ENCODE measurements around the gene BIRC2.

The BIRC2 gene

DNA sequence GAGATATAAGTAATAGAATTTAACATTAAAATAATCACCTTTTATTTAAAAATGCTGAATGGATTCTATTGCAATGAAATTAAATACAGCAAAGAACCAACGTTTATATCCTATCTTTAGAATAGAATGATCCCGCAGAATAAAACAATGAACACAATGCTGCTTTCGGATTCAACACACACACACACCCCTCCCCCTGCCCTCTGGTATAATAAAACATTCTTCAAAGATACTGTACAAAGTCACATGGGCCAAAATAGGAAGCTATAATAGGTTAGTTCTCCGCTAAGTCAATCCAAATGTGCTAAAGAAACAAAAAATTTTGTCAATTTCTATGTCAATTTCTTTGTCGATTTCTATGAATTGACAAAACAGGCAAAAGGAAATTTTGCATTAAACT is 58.5 kb downstream of the BIRC2 start:
- no peak for DNase-seq

DNA sequence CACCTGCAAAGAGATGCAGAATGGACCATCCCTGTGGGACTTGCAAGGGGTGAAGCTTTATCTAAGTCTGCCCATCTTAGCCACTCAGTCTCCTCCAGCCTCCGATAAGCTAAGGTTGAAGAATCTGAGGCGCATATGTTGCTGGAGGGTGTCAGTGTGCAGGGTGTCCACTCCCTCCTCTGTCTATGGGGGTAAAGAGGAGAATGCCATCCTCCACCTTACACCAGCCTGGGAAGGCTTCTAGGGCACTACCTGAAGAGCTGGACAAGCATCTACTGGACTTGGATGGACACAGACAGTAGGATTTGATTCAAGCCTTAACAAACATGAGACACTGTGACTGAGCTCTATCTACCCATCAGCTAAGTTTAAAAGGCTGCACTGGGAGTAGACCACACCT is 59.1 kb downstream of the BIRC2 start:
- DNase-seq: no peak

DNA sequence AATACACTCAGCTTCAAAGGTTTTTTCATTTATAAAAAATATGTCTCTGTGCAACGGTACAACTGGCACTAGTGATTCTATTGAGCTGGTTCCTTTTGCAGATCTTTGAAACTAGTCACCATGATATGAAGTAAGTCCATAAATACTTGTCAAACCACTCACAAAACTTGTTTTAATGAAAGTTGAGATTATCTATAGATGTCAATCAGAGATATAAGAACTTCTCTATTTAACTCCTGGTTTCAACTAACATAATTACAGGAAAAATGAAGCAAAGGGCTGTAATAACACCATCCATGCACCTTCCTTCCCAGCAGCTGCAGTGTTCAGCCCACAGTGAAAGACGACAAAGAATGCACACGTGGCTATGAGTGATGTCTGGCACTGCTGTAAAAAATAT is 60.9 kb downstream of the BIRC2 start:
- DNase-seq: no peak

DNA sequence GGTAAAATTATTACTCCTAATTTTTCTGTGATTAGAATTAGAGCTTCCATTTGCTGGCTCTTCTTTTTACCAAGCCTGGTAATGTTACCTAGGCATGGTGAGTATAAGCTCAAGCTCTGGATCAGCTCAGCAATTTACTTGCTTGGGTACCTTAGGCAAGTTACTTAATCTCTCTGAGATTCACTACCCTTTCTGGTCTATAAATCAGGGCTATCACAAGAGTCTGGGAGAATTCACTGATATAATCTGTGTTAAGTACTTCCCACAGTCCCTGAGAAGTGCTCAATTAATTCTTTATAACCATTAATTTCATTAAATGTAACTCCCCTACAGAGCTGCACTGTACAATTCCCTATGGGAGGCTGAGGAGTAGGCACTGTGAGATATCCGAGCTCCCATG is 61.3 kb downstream of the BIRC2 start:
- DNase-seq: no peak

DNA sequence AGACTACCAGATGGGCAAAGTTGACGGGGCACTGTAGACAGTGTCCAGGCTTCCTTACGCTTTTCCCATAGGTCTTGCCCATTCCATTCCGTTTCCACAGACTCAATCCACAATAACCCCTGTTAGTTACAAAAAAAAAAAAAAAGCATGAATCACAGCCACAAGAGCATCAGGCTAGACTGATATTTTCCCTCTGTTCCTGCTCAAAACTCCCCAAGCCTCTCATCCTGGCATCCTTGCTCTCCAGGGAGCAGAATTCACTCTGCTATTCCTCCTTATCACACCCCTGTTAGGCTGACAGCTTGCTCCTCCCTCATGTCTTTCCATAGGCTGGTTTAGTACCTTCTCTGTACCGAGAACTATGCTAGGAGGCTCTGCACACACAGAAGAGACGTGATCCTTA is 63.4 kb downstream of the BIRC2 start:
- DNase-seq: no peak

DNA sequence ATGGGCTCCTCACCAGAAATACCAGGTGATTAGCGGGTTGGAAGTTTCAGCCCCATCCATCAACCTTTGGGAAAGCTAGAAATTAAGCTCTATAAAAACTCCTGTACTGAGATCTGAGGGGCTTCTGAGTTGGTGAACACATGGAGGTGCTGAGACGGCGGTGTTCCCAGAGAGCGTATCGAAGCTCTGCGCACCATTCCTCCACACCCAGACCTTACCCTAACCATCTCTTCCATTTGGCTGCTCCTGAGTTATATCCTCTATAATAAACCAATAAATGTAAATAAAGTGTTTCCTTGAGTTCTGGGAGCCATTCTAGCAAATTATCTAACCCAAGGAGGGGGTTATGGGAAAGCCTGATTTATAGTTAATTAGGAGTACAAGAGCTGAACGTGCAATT is 64.1 kb downstream of the BIRC2 start:
- DNase-seq: no peak

DNA sequence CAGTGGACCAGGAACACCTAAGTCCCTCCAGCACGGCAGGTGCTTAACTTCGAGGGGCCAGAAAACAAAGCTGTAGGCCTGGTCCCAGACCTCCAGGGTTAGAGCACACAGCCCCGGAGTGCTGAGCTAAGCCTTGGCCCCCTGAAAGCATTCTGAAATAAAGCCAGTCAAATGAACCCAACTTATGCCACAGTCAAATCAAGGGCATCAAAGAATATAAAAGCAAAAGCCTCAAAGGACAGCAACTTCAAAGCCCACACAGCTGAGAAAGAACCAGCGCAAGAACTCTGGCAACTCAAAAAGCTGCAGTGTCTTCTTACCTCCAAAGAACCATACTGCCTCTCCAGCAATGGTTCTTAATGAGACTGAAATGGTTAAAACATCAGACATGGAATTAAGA is 66.5 kb downstream of the BIRC2 start:
- DNase-seq: no peak

DNA sequence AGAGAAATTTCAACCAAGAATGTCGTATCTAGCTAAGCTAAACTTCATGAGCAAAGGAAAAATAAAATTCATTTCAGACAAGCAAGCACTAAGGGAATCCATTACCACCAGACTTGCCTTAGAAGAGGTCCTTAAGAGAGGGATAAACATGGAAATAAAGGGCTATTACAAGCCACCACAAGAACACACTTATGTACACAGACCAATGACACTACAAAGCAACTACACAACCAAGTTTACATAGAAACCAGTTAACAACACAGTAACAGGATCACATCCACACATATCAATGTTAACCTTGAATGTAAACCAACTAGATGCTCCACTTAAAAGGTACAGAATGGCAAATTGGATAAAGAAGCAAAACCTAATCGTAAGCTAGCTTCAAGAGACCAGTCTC is 67.5 kb downstream of the BIRC2 start:
- peak; percentile 24 for DNase-seq

DNA sequence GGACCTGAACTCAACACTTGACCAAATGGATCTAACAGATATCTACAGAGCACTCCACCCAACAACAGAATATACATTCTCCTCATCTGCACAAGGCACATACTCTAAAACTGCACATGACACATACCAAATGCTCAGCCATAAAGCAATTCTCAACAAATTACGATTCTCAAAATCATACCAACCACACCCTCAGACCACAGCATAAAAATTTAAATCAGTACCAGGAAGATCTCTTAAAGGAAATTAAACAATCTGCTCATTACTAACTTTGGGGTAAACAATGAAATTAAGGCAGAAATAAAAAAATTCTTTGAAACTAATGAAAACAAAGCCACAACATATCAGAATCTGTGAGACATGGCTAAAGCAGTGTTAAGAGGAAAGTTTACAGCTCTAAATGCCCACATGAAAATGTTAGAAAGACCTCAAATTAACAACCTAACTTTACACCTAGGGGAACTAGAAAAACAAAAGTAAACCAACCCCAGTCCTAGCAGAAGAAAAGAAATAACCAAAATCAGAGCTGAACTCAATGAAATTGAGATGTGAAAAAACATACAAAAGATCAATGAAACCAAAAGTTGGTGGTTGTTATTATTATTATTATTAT is 68.4 kb downstream of the BIRC2 start:
- no peak for DNase-seq

DNA sequence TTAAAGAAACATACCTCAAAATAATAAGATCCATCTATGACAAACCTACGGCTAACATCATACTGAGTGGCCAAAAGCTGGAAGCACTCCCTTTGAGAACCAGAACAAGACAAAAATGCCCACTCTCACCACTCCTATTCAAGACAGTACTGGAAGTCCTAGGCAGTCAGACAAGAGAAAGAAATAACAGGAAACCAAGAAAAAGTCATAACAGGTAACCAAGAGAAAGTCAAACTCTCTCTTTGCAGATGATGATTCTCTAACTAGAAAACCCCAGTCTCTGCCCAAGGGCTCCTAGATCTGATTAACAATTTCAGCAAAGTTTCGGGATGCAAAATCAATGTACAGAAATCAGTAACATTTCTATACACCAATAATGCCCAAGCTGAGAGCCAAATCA is 70.0 kb downstream of the BIRC2 start:
- DNase-seq: no peak

DNA sequence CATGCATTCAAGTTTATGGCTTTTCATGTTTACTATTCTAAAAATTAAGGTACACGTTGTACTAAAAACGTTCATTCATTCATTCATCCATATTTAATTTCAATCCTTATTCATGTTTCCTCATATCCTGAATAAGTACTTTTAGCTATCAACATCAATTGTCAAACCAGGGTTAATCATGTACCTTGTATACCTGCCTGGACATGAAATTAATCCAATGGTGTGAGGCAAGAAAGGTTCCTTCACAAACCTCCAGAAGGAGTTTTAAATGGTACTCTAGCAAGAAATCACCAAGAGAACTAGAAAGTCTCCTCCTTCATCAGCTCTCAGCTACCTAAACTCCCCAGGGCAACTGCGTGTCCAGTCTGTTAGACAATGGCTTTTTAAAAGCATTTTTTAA is 72.2 kb downstream of the BIRC2 start:
- no peak for DNase-seq

DNA sequence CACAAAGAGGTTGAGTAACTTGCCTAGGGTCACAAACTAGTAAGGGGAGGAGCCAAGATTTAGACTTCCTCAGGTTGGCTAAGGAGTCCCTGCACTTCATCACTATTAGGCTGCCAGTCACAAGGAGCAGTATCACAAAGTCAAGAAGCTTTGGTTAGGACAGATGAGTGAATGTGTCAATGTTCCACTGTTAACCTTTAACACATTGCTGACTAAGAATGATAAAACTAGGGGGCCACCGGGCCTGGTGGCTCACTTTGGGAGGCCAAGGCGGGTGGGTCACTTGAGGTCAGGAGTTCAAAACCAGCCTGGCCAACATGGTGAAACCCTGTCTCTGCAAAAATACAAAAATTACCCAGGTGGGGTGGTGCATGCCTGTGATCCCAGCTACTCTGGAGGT is 73.5 kb downstream of the BIRC2 start:
- no peak for DNase-seq

DNA sequence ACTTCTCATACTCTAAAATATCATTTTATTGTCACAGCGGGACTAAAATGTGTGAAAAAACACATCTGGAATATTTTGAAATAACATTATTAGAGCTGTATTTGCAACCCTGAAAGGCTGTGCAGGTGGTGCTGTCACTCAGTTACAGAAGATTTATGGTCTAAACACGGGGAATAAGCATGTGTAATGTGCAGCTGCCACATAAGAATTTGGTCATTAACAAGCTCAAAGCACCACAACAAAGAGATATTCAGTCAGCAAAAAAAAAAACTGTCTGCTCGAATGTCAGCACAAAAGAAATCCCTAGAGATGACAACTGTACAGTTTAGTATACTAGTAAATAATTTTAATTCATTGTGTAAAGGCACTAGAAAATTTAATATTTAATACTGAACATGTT is 74.2 kb downstream of the BIRC2 start:
- peak; percentile 39 for DNase-seq

DNA sequence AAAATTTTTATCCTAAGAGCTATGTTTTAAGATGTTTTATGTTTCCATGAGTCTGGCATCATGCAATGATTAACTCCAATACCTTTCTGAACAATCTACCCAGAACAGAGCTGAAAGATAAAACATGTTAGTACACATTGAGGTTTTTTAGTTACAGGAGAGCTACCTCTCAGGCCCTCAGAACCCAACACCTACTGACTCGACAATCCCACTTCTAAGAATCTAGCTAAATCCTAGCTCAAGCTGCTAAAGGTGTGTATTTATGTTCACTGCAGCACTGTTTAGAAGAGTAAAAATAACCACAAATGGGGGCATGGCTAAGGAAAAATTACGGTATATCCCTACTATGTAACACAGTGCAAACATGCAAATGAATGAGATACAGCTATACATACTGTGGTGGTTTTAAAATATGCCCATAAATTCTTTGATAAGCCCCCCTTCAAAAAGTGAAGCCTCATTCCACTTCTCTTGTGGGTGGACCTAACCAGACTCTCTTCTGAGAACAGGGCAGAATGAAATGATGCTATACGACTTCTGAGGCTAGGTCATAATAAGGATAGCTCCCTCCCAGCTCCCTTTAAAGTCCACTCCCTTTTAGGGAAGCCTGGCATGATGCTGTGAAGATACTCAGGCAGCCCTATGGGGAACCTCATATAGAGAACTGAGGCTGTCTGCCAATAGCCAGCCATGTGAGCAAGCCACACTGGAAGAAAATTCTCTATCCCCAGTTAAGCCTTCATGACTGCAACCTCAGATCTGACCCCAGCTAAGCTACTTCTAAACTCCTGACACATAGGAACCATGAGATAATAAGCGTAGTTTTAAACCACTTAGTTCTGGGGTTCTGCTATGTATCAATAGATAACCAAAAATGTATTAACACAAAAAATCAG is 76.1 kb downstream of the BIRC2 start:
- DNase-seq: no peak

DNA sequence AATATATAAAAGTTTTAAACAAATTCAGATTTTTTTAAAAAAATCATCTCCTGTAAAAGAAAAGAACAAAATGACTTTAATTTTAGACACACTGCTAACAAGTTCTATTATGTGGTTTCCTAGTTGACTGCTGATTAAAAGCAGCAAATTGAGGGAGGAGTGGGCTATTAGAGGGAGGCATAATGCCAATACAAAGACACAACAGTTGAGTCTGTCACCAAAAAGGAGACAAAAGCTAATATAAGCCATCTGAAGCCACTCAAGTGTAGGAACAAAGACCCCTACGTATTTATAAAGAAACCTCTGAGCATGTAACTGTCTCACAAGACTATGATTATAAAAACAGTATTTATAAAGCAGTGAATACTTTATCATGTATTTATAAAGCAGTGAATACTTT is 76.9 kb downstream of the BIRC2 start:
- DNase-seq: no peak

DNA sequence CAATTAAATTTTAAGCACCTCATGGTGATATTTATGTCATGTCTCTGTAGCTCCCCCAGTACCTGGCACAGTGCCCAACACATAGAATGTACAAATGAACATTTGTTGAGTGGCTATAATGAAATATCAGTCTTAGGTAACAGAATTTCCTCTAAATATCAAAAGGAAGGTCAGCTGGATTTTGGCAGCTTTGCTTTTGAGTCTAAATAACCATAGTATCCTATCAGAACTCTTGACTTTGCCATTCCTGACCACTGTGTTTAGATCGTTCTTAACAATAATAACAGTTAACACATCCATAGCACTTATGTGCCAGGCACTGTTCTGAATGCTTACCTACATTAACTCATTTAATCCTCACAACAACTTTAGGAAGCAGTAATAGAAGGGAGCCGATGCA is 79.0 kb downstream of the BIRC2 start:
- DNase-seq: no peak

DNA sequence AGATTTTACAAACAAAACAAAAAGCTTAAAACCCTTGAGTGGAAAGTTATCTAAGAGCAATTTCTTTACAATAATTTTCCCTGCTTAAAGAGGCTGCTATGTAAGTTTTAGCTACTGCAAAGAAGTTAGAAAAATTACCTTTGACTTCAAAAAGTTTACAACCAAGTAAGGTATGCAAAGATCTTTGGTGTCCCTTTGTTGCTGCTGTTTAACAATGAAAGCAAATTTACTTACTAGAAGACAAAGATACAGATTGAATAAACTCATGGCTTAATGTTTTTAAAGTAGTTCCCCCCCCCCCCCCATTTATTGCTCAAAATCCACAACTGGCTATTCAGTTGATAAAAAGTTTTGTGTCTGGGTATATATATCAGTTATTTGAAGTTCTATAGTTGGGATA is 79.6 kb downstream of the BIRC2 start:
- DNase-seq: no peak

DNA sequence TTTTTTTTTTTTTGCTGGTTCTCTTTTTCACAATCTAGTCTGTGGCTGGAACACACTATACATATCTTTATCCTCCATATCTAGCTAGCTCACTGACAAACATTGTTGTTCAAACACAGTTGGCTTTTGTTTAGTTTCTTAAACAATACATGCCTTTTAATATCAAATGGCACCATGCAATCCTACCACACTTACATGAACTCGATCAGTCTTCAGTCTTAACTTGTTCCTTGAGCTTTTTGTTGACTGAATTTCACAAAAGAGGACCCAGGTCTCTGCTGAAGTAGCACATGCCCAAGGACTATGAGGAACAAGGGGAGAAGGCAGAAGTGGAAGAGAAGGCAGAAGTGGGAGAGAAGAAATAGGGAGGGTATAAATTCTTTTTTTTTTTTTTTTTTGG is 80.1 kb downstream of the BIRC2 start:
- no peak for DNase-seq
